ENCODE measurements around the gene TDRD9.

DNA sequence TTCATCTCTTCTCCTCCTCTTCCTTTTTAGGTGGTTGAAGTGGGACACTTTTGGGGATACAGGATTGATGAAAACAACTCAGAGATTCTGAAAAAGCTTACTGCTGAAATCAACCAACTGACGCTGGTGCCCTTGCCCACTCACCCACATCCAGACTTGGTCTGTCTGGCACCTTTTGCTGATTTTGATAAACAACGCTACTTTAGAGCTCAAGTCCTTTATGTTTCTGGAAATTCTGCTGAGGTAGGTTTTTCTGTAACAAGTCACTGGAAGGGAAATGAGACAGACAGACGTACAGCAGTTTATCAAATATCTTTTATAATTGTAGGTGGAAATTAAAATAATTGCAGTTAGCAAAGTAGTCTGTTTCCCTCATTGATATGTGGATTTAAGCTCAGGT is 97.3 kb downstream of the TDRD9 start:
- TF ChIP-seq POLR2A (IDR thresholded peaks at IDR 0.05) = no peak
- TF ChIP-seq, protein P1, sequence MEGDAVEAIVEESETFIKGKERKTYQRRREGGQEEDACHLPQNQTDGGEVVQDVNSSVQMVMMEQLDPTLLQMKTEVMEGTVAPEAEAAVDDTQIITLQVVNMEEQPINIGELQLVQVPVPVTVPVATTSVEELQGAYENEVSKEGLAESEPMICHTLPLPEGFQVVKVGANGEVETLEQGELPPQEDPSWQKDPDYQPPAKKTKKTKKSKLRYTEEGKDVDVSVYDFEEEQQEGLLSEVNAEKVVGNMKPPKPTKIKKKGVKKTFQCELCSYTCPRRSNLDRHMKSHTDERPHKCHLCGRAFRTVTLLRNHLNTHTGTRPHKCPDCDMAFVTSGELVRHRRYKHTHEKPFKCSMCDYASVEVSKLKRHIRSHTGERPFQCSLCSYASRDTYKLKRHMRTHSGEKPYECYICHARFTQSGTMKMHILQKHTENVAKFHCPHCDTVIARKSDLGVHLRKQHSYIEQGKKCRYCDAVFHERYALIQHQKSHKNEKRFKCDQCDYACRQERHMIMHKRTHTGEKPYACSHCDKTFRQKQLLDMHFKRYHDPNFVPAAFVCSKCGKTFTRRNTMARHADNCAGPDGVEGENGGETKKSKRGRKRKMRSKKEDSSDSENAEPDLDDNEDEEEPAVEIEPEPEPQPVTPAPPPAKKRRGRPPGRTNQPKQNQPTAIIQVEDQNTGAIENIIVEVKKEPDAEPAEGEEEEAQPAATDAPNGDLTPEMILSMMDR (IDR thresholded peaks at IDR 0.05) = no peak
